PC-9 (cell line): ENCODE measurements around the gene EPB41. TPM values are rescaled to one million over a fixed set of nuclear protein-coding genes. Genes with fewer than 3 reads are reported as not detected.

ENCODE experiments used
- BruUV-seq: library from RNA; stranded (reverse); fragments of 400-500 nt; replicated peaks from 2 replicates; lab custom pipeline; 2021; lab: Mats Ljungman, UMichigan
- CTCF ChIA-PET: fragments of 300-600 bp; sonication (Branson Sonifier 250); formaldehyde crosslinking; loops from one replicate; lab custom pipeline; 2022; ENCODE audit warnings: antibody characterized with exemption; lab: Charles Lee
- POLR2A ChIA-PET: fragments of 300-600 bp; sonication (Branson Sonifier 250); formaldehyde crosslinking; loops from one replicate; lab custom pipeline; 2022; ENCODE audit warnings: antibody characterized with exemption; ENCODE audit not compliant: unreplicated experiment; lab: Charles Lee
- DNase-seq, 2 experiments: peaks; one replicate each; pipeline versions ENCODE4 v3.0.0 to v3.0.0-alpha.2; 2015 to 2022; ENCODE audit warnings: mixed read lengths in 1 of 2
- H2AFZ ChIP-seq: fragments of 200-600 bp; sonication (generic); 2 replicates; pipeline ENCODE4 v1.8.1; 2017; ENCODE audit warnings: antibody characterized with exemption
- H3F3A ChIP-seq: fragments of 200-600 bp; sonication (generic); 2 replicates; pipeline ENCODE4 v1.8.1; 2017; ENCODE audit warnings: antibody characterized with exemption, mild to moderate bottlenecking, low read depth; ENCODE audit not compliant: insufficient read depth
- H3K27ac ChIP-seq: fragments of 200-600 bp; sonication (generic); 2 replicates; pipeline ENCODE4 v1.6.1; 2016; ENCODE audit warnings: mixed run types
- H3K27me3 ChIP-seq: fragments of 200-600 bp; sonication (generic); 2 replicates; pipeline ENCODE4 v1.6.1; 2016; ENCODE audit warnings: low read depth, mixed run types; ENCODE audit not compliant: insufficient read depth
- H3K36me3 ChIP-seq: fragments of 200-600 bp; sonication (generic); 2 replicates; pipeline ENCODE4 v1.6.1; 2016; ENCODE audit warnings: low read depth, mixed run types
- H3K4me1 ChIP-seq: fragments of 200-600 bp; sonication (generic); replicated peaks from 2 replicates; pipeline ENCODE4 v1.6.1; 2016; ENCODE audit warnings: mixed run types; ENCODE audit not compliant: insufficient read depth
- H3K4me2 ChIP-seq: fragments of 200-600 bp; sonication (generic); 2 replicates; pipeline ENCODE4 v1.6.1; 2017; ENCODE audit warnings: mixed run types
- H3K4me3 ChIP-seq: fragments of 200-600 bp; sonication (generic); 2 replicates; pipeline ENCODE4 v1.6.1; 2016; ENCODE audit warnings: mixed run types
- H3K79me2 ChIP-seq: fragments of 200-600 bp; sonication (generic); 2 replicates; pipeline ENCODE4 v1.6.1; 2017; ENCODE audit warnings: low read depth, mixed run types
- H3K9me2 ChIP-seq: fragments of 200-600 bp; sonication (generic); 2 replicates; pipeline ENCODE4 v1.8.1; 2017; ENCODE audit warnings: mild to moderate bottlenecking; ENCODE audit not compliant: insufficient read depth
- H3K9me3 ChIP-seq: fragments of 200-600 bp; sonication (generic); 2 replicates; pipeline ENCODE4 v1.8.1; 2016; ENCODE audit warnings: low read depth; ENCODE audit not compliant: insufficient read depth
- H4K20me1 ChIP-seq: fragments of 200-600 bp; sonication (generic); 2 replicates; pipeline ENCODE4 v1.8.1; 2017; ENCODE audit not compliant: insufficient read depth
- CTCF ChIP-seq: fragments of 200-600 bp; sonication (generic); conservative IDR thresholded peaks from 2 replicates; pipeline ENCODE4 v1.6.1; 2017; ENCODE audit warnings: mixed run types, antibody characterized with exemption, mild to moderate bottlenecking, moderate library complexity
- EZH2 ChIP-seq: fragments of 200-600 bp; sonication (generic); IDR thresholded peaks from 2 replicates; pipeline ENCODE4 v1.8.0; 2017; ENCODE audit warnings: antibody characterized with exemption, low read depth
- intact Hi-C: fragments of 100-400 bp; cut with micrococcal nuclease; formaldehyde crosslinking; loops from one replicate; pipeline ENCODE4 v1.10.0; 2022; ENCODE audit not compliant: unreplicated experiment
- total RNA-seq: library from RNA; stranded (reverse); gene quantifications from 2 replicates; pipeline ENCODE4 v1.2.3, GENCODE V29; 2021

EPB41 gene
- total RNA-seq, 1 experiment from 2014 or later, result 42.2 TPM

GRCh38 chr1:28986306-28986910, 72.0 kb downstream of the EPB41 start:
- Histone ChIP-seq H4K20me1 (no peaks in the 10 kb centered on the region), H3K79me2 (no peaks in the 10 kb centered on the region), H3K9me3 (no peaks in the 10 kb centered on the region), H3F3A (no peaks in the 10 kb centered on the region), H3K4me3 (no peak overlapping the region), H3K4me2 (no peak overlapping the region), H3K36me3 (no peaks in the 10 kb centered on the region), H3K27ac (no peak overlapping the region), H3K4me1 (no peaks in the 10 kb centered on the region), H3K27me3 (no peaks in the 10 kb centered on the region), H2AFZ (no peak overlapping the region), H3K9me2 (no peaks in the 10 kb centered on the region)
- TF ChIP-seq CTCF, result no peak
- no peak for TF ChIP-seq EZH2
- no TSS peak for BruUV-seq
- CTCF ChIA-PET, result no interaction called here
- DNase-seq, result no peak
- intact Hi-C loops, result no loop called here
- POLR2A ChIA-PET, result no interaction called here

GRCh38 chr1:29002792-29003191, 88.4 kb downstream of the EPB41 start:
- Histone ChIP-seq H3K27me3 (no peaks in the 10 kb centered on the region), H3K79me2 (no peaks in the 10 kb centered on the region), H3K9me2 (no peaks in the 10 kb centered on the region), H2AFZ (no peak overlapping the region), H3K36me3 (no peaks in the 10 kb centered on the region), H4K20me1 (no peaks in the 10 kb centered on the region), H3K4me2 (peak overlapping the region; percentile 44), H3K4me1 (peaks cover 18% of the 10 kb centered on the region), H3F3A (no peaks in the 10 kb centered on the region), H3K4me3 (no peak overlapping the region), H3K9me3 (no peaks in the 10 kb centered on the region), H3K27ac (peak overlapping the region; percentile 54)
- CTCF ChIA-PET, result no interaction called here
- peak in 1 of 2 experiments; percentile 81 for DNase-seq
- POLR2A ChIA-PET, result interaction anchor here (0.6 to 1.0 kb wide), 2 partner anchors 26 to 121 kb away, joined by 5 read pairs; no protein-coding TSS in a partner anchor
- TF ChIP-seq EZH2, result no peak
- no peak for TF ChIP-seq CTCF
- no TSS peak for BruUV-seq
- intact Hi-C loops, result no loop called here

- H3K4me1 ChIP-seq, result peaks cover 18% of the 10 kb centered on the region
- BruUV-seq, result no TSS peak
- H3K27ac ChIP-seq, result no peak overlapping the region
- no peaks in the 10 kb centered on the region for H3F3A ChIP-seq
- H3K9me3 ChIP-seq, result no peaks in the 10 kb centered on the region
- H3K27me3 ChIP-seq, result no peaks in the 10 kb centered on the region
- H2AFZ ChIP-seq, result no peak overlapping the region
- no peaks in the 10 kb centered on the region for H3K9me2 ChIP-seq
- no peaks in the 10 kb centered on the region for H3K79me2 ChIP-seq
- no peak overlapping the region for H3K4me2 ChIP-seq
- ChIA-PET POLR2A (no interaction called here), CTCF (no interaction called here)
- H3K36me3 ChIP-seq, result no peaks in the 10 kb centered on the region
- intact Hi-C loops, result no loop called here
- no peak for DNase-seq
- no peak overlapping the region for H3K4me3 ChIP-seq
- no peaks in the 10 kb centered on the region for H4K20me1 ChIP-seq
- TF ChIP-seq CTCF, result no peak
- no peak for TF ChIP-seq EZH2
Observed at GRCh38 chr1:29004288-29004687, 89.9 kb downstream of the EPB41 start.
